Endothelial cell of umbilical vein (primary cell): ENCODE measurements around the gene RAI1. TPM values are rescaled to one million over a fixed set of nuclear protein-coding genes. Genes with fewer than 3 reads are reported as not detected.

Source experiments
- BruUV-seq: library from RNA; stranded (reverse); fragments of 400-500 nt; replicated peaks from 2 replicates; lab custom pipeline; 2021; lab: Mats Ljungman, UMichigan
- CTCF ChIA-PET: fragments of 300-600, 350-600 bp; sonication (Branson Sonifier 250); formaldehyde crosslinking; loops from one replicate; lab custom pipeline; 2021; ENCODE audit warnings: antibody characterized with exemption, inconsistent platforms; lab: Charles Lee
- POLR2A ChIA-PET: fragments of 300-600, 350-600 bp; sonication (Branson Sonifier 250); formaldehyde crosslinking; loops from one replicate; lab custom pipeline; 2021; ENCODE audit warnings: antibody characterized with exemption, inconsistent platforms; lab: Charles Lee
- DNase-seq: peaks from one replicate; pipeline ENCODE4 v3.0.0-alpha.2; 2011; ENCODE audit warnings: low read depth, low spot score
- FAIRE-seq: peaks from 2 replicates; lab custom pipeline; 2011; peaks lifted over from hg19 to GRCh38; lab: Jason Lieb, UNC
- H2AFZ ChIP-seq: 2 replicates; pipeline ENCODE4 v1.6.0; 2012; ENCODE audit warnings: low read depth, low read length, control low read depth, inconsistent platforms
- H3K27ac ChIP-seq: 2 replicates; pipeline ENCODE4 v1.5.1; 2011; ENCODE audit warnings: low read depth, mild to moderate bottlenecking, control low read depth, low read length, moderate library complexity; ENCODE audit not compliant: insufficient read depth
- H3K27me3 ChIP-seq, 2 experiments: 2 replicates each; pipeline versions ENCODE4 v1.6.0 to v1.6.1; 2011; ENCODE audit warnings: low read length in 2 of 2, mixed read lengths in 1 of 2; ENCODE audit not compliant: control insufficient read depth in 2 of 2, insufficient read depth in 2 of 2
- H3K36me3 ChIP-seq, 2 experiments: 2 replicates in 1 of 2; 3 replicates in 1 of 2; pipeline ENCODE4 v1.5.1; 2011; ENCODE audit warnings: low read length in 2 of 2, mild to moderate bottlenecking in 1 of 2, moderate library complexity in 1 of 2; ENCODE audit not compliant: control insufficient read depth in 2 of 2, insufficient read depth in 2 of 2; ENCODE audit errors: extremely low read depth in 1 of 2
- H3K4me1 ChIP-seq: 3 replicates; pipeline ENCODE4 v1.5.1; 2011; ENCODE audit warnings: mild to moderate bottlenecking, low read length; ENCODE audit not compliant: control insufficient read depth, insufficient read depth; ENCODE audit errors: extremely low read depth
- H3K4me2 ChIP-seq: 2 replicates; pipeline ENCODE4 v1.6.1; 2011; ENCODE audit warnings: low read length, control low read depth, mixed read lengths; ENCODE audit not compliant: insufficient read depth
- H3K4me3 ChIP-seq, 3 experiments: fragments of 200-600 bp in 1 of 3; sonication (generic), shearing (Covaris generic) in 1 of 3; replicated peaks in 1 of 3; 2 replicates each; pipeline ENCODE4 v1.5.1; 2011 to 2016; ENCODE audit warnings: control low read depth in 3 of 3, low read length in 3 of 3, mild to moderate bottlenecking in 2 of 3, inconsistent platforms in 1 of 3, low read depth in 1 of 3, moderate library complexity in 1 of 3; ENCODE audit not compliant: insufficient read depth in 1 of 3
- H3K79me2 ChIP-seq: 2 replicates; pipeline ENCODE4 v1.6.0; 2012; ENCODE audit warnings: low read length, inconsistent platforms; ENCODE audit not compliant: control insufficient read depth, insufficient read depth
- H3K9ac ChIP-seq: replicated peaks from 2 replicates; pipeline ENCODE3; 2011; ENCODE audit warnings: low read length, control low read depth; ENCODE audit not compliant: insufficient read depth; ENCODE audit errors: extremely low read depth
- H3K9me1 ChIP-seq: replicated peaks from 3 replicates; pipeline ENCODE4 v1.6.0; 2011; ENCODE audit warnings: mild to moderate bottlenecking, low read length; ENCODE audit not compliant: control insufficient read depth, insufficient read depth; ENCODE audit errors: extremely low read depth
- H3K9me3 ChIP-seq: replicated peaks from 2 replicates; pipeline ENCODE4 v1.5.1; 2012; ENCODE audit warnings: low read length, inconsistent platforms; ENCODE audit not compliant: control insufficient read depth, insufficient read depth
- H4K20me1 ChIP-seq: replicated peaks from 2 replicates; pipeline ENCODE3; 2011; ENCODE audit warnings: mild to moderate bottlenecking, low read length; ENCODE audit not compliant: control insufficient read depth, insufficient read depth; ENCODE audit errors: extremely low read depth
- EZH2 ChIP-seq: IDR thresholded peaks from 2 replicates; pipeline ENCODE4 v1.6.1; 2012; ENCODE audit warnings: borderline replicate concordance, low read depth, mild to moderate bottlenecking, moderate library complexity, low read length, inconsistent platforms; ENCODE audit not compliant: severe bottlenecking
- FOS ChIP-seq: IDR thresholded peaks from 2 replicates; pipeline ENCODE4 v1.6.1; 2011; ENCODE audit warnings: mild to moderate bottlenecking, low read length, moderate library complexity, borderline replicate concordance; ENCODE audit not compliant: insufficient read depth
- GATA2 ChIP-seq: IDR thresholded peaks from 2 replicates; pipeline ENCODE4 v1.7.0; 2011; ENCODE audit warnings: low read depth, mild to moderate bottlenecking, moderate library complexity, mixed read lengths, low read length; ENCODE audit not compliant: insufficient read length, insufficient read depth
- JUN ChIP-seq: IDR thresholded peaks from 2 replicates; pipeline ENCODE4 v1.6.1; 2011; ENCODE audit warnings: borderline replicate concordance, low read depth; ENCODE audit not compliant: insufficient read length, insufficient read depth
- MYC ChIP-seq: IDR thresholded peaks from one replicate; pipeline ENCODE4 v1.6.1; 2011; ENCODE audit warnings: mild to moderate bottlenecking, low read depth, low read length
- POLR2A ChIP-seq: IDR thresholded peaks from 2 replicates; pipeline ENCODE4 v1.6.1; 2012; ENCODE audit warnings: low read depth, mild to moderate bottlenecking, control low read depth, low read length
- POLR2AphosphoS5 ChIP-seq: IDR thresholded peaks from 2 replicates; pipeline ENCODE4 v1.6.1; 2012; ENCODE audit warnings: low read depth, mild to moderate bottlenecking, control low read depth, low read length, moderate library complexity; ENCODE audit not compliant: insufficient read depth
- dilution Hi-C: fragments of 300-500 bp; cut with MboI; formaldehyde crosslinking; loops from one replicate; pipeline ENCODE4 v1.15.0; 2019; ENCODE audit warnings: low sequenced_read_pairs; ENCODE audit not compliant: extremely low pct_ligation_motif_present
- intact Hi-C: fragments of 100-400 bp; cut with micrococcal nuclease; formaldehyde crosslinking; loops from one replicate; pipeline ENCODE4 v1.10.0; 2022
- polyA plus RNA-seq, 4 experiments: library from polyadenylated mRNA; depleted of rRNA in 3 of 4; stranded (reverse) in 3 of 4; unstranded in 1 of 4; fragments of >200 nt; gene quantifications; 2 replicates each; pipeline versions ENCODE4 v1.2.1 to v1.2.3, GENCODE V29; 2011 to 2012; ENCODE audit warnings: missing spikeins in 1 of 4
- total RNA-seq: library from RNA; stranded (reverse); gene quantifications from 2 replicates; pipeline ENCODE4 v1.2.3, GENCODE V29; 2021
- TF ChIP-seq, protein P1 (sequence below): IDR thresholded peaks from 2 replicates; pipeline ENCODE4 v1.6.1; 2011; ENCODE audit not compliant: insufficient read depth, insufficient read length
- TF ChIP-seq, protein P2 (sequence below), 2 donors: IDR thresholded peaks; 1 replicate in 1 of 2; 2 replicates in 1 of 2; pipeline ENCODE4 v1.5.1; 2011; ENCODE audit warnings: low read length in 2 of 2, mild to moderate bottlenecking in 2 of 2, moderate library complexity in 2 of 2, control low read depth in 1 of 2, inconsistent platforms in 1 of 2, low read depth in 1 of 2; ENCODE audit not compliant: insufficient read depth in 1 of 2; ENCODE audit errors: extremely low read depth in 1 of 2

RAI1 gene
- total and polyA plus RNA-seq, 2 donors (not counting 3 experiments of a cell fraction or from before 2014, with no cell fraction given) = 7.8 to 43.3 TPM

DNA sequence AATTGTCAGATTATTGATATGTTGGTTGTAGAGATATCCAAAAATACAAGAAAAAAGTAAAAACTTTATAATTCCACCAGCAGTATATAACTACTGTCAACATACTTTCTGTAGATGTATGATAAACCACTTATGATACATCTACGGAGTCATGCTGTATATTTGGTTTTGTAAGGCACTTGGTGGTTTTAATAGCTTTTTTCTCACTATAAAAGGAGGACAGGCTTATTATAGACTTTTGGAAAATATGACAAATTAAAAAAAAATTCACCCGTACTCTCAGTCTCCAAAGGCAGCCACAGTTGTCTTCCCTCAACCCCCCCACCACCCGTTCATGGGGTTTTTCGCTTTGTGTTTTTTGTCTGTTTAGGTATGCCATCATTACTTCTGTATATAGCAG lies 14.8 kb downstream of the RAI1 start:
- H4K20me1 ChIP-seq = peaks cover 2% of the 10 kb centered on the region
- H3K4me3 ChIP-seq = no peak overlapping the region
- no peaks in the 10 kb centered on the region for H3K9me3 ChIP-seq
- ChIA-PET POLR2A (no interaction called here), CTCF (no interaction called here)
- no peaks in the 10 kb centered on the region for H3K9me1 ChIP-seq
- no peak overlapping the region for H3K4me2 ChIP-seq
- H3K27ac ChIP-seq = no peak overlapping the region
- no TSS peak for BruUV-seq
- H3K79me2 ChIP-seq = peaks cover 76% of the 10 kb centered on the region
- intact Hi-C loops (no loop called here), dilution Hi-C loops (no loop called here)
- TF ChIP-seq FOS (no peak), POLR2AphosphoS5 (no peak), JUN (no peak), EZH2 (no peak), POLR2A (no peak), GATA2 (no peak), MYC (no peak)
- TF ChIP-seq, protein P1, sequence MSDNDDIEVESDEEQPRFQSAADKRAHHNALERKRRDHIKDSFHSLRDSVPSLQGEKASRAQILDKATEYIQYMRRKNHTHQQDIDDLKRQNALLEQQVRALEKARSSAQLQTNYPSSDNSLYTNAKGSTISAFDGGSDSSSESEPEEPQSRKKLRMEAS = no peak
- TF ChIP-seq, protein P2, sequence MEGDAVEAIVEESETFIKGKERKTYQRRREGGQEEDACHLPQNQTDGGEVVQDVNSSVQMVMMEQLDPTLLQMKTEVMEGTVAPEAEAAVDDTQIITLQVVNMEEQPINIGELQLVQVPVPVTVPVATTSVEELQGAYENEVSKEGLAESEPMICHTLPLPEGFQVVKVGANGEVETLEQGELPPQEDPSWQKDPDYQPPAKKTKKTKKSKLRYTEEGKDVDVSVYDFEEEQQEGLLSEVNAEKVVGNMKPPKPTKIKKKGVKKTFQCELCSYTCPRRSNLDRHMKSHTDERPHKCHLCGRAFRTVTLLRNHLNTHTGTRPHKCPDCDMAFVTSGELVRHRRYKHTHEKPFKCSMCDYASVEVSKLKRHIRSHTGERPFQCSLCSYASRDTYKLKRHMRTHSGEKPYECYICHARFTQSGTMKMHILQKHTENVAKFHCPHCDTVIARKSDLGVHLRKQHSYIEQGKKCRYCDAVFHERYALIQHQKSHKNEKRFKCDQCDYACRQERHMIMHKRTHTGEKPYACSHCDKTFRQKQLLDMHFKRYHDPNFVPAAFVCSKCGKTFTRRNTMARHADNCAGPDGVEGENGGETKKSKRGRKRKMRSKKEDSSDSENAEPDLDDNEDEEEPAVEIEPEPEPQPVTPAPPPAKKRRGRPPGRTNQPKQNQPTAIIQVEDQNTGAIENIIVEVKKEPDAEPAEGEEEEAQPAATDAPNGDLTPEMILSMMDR (IDR thresholded peaks at IDR 0.05; ENCODE audit: extremely low read depth in 1 of 2, insufficient read depth in 1 of 2, low read depth in 1 of 2, low read length in 2 of 2) = no peak
- peaks cover 48% of the 10 kb centered on the region for H3K4me1 ChIP-seq
- FAIRE-seq (no peak), DNase-seq (no peak)
- no peak overlapping the region for H3K9ac ChIP-seq
- no peaks in the 10 kb centered on the region for H3K36me3 ChIP-seq
- no peaks in the 10 kb centered on the region for H3K27me3 ChIP-seq
- no peak overlapping the region for H2AFZ ChIP-seq
